PFSK-1 (cell line): Measurements from ENCODE around the gene CLSTN1. TPM values are rescaled to one million over a fixed set of nuclear protein-coding genes. Genes with fewer than 3 reads are reported as not detected.

Experiments used
- FOXP2 ChIP-seq: optimal IDR thresholded peaks from 2 replicates; pipeline ENCODE3; 2011; ENCODE audit warnings: borderline replicate concordance, control low read depth, inconsistent platforms; ENCODE audit not compliant: insufficient read depth; ENCODE audit errors: extremely low read length, extremely low read depth
- POLR2AphosphoS5 ChIP-seq: IDR thresholded peaks from 2 replicates; pipeline ENCODE4 v1.6.1; 2012; ENCODE audit warnings: low read depth, mild to moderate bottlenecking, control low read depth, low read length, moderate library complexity
- REST ChIP-seq, 2 experiments: IDR thresholded peaks; 2 replicates each; pipeline versions ENCODE4 v1.6.1 to v1.8.0; 2011 to 2012; ENCODE audit warnings: low read depth in 2 of 2, low read length in 2 of 2, control low read depth in 1 of 2, inconsistent platforms in 1 of 2, mild to moderate bottlenecking in 1 of 2, moderate library complexity in 1 of 2; ENCODE audit not compliant: insufficient read depth in 1 of 2
- SIN3A ChIP-seq: IDR thresholded peaks from 2 replicates; pipeline ENCODE4 v1.6.1; 2012; ENCODE audit warnings: mild to moderate bottlenecking, low read length, moderate library complexity, borderline replicate concordance; ENCODE audit not compliant: insufficient read depth
- TAF1 ChIP-seq: IDR thresholded peaks from 2 replicates; pipeline ENCODE4 v1.6.1; 2012; ENCODE audit warnings: low read length, control low read depth, borderline replicate concordance; ENCODE audit not compliant: insufficient read depth
- polyA plus RNA-seq: library from polyadenylated mRNA; unstranded; fragments of >200 nt; gene quantifications from one replicate; pipeline ENCODE4 v1.2.1, GENCODE V29; 2012; ENCODE audit warnings: low read depth, missing spikeins; ENCODE audit not compliant: insufficient read length

The CLSTN1 gene
- polyA plus RNA-seq, result 107 TPM

- TF ChIP-seq FOXP2 (peak; percentile 46), SIN3A (no peak)
Measured at GRCh38 chr1:9823943-9824701, at the start of gene CLSTN1. Gene CLSTN1, minus strand, starts transcription at chr1:9823965. Its CDS starts 232 bp downstream, at chr1:9823733.

- TF ChIP-seq SIN3A, result no peak
- TF ChIP-seq REST (IDR thresholded peaks at IDR 0.05; ENCODE audit: insufficient read depth in 1 of 2, low read depth in 2 of 2, low read length in 2 of 2), result no peak
- TF ChIP-seq FOXP2, result no peak
- TF ChIP-seq POLR2AphosphoS5, result no peak
- TF ChIP-seq TAF1, result no peak
Measured at GRCh38 chr1:9873385-9873784, 49.6 kb upstream of the CLSTN1 start.

DNA sequence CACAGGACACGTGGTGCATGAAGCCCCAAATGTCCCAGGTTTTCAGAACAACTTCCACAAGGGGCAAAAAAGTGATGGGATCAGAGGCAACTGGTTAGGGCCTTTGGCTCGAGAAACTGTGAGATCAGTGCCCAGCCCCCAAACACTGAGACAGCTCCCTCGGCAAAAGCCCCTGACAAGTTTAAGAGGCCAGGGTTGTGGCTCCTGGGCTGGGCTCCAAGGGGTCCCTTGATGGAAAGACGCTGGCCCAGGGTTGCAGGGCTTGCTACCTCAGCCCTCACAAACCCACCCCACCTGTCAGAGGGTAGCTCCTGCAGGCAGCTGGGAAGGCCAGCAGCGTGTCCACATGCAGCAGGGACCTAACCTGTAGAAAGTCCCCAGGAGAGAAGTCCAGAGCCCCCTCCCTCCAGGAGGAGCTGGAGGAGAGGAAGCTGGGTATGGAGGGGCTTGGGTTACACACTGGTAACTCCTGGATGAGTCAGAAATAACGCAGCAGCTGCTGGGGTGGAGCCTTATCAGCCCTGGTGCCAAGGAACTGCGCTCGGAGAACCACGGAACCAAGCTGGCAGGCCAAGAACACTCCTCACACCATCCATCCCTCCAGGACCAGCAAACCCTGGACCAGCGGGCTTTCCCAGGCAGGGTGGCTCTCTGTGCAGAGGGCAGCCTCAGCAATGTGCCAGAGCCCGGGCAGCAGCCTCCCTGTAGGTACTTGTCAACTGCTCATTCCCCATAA, 48.8 kb upstream of the CLSTN1 start:
- TF ChIP-seq SIN3A, result no peak
- no peak for TF ChIP-seq FOXP2
- TF ChIP-seq POLR2AphosphoS5, result no peak
- TF ChIP-seq REST (IDR thresholded peaks at IDR 0.05; ENCODE audit: insufficient read depth in 1 of 2, low read depth in 2 of 2, low read length in 2 of 2), result no peak
- TF ChIP-seq TAF1, result no peak

GRCh38 chr1:9871707-9872425, 48.1 kb upstream of the CLSTN1 start:
- TF ChIP-seq FOXP2, result no peak
- TF ChIP-seq REST (IDR thresholded peaks at IDR 0.05; ENCODE audit: insufficient read depth in 1 of 2, low read depth in 2 of 2, low read length in 2 of 2), result no peak
- no peak for TF ChIP-seq TAF1
- TF ChIP-seq SIN3A, result no peak

- TF ChIP-seq POLR2AphosphoS5 (no peak), REST (IDR thresholded peaks at IDR 0.05; ENCODE audit: insufficient read depth in 1 of 2, low read depth in 2 of 2, low read length in 2 of 2) (no peak), SIN3A (no peak), FOXP2 (no peak), TAF1 (no peak)
Measured at GRCh38 chr1:9871021-9871420, 47.3 kb upstream of the CLSTN1 start.
